NOMO-1 (cell line): ENCODE measurements around the gene COL17A1.

ENCODE experiments used
- DNase-seq, 2 experiments: peaks; one replicate each; lab custom pipeline; 2025; ENCODE audit not compliant: unreplicated experiment in 2 of 2; lab: John Stamatoyannopoulos, UW

Gene COL17A1

GRCh38 chr10:103995134-103995533 is 90.5 kb downstream of the COL17A1 start:
- DNase-seq, result no peak

GRCh38 chr10:103991393-103992128 is 94.1 kb downstream of the COL17A1 start:
- no peak for DNase-seq

GRCh38 chr10:103990531-103990930 is 95.1 kb downstream of the COL17A1 start:
- no peak for DNase-seq

DNA sequence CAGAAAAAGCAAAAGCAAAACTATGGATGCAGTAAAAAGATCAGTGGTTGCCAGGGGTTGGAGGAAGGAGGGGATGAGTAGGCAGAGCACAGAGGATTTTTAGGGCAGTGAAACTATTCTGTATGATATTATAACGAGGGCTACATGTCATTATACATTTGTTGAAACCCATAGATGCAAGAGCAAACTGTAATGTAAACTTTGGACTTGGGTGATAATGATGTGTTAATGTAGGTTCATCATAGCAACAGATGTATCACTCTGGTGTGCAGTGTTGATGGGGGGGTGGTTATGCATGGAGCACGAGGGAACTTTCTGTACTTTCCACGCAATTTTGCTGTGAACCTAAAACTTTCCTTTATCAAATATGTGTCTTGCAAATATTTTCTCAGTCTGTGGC is 95.6 kb downstream of the COL17A1 start:
- no peak for DNase-seq

GRCh38 chr10:103986360-103986759 is 99.3 kb downstream of the COL17A1 start:
- no peak for DNase-seq

GRCh38 chr10:103985726-103986125 is 100.0 kb downstream of the COL17A1 start:
- DNase-seq, result no peak

GRCh38 chr10:103983367-103983911 is 102.2 kb downstream of the COL17A1 start:
- DNase-seq, result no peak

- no peak for DNase-seq
Measured at GRCh38 chr10:103982639-103983038, 103.0 kb downstream of the COL17A1 start.
